HEK293 (cell line): Measurements from ENCODE around the gene MTHFD1.

Experiments
- CTCF ChIA-PET: fragments of 350-600 bp; formaldehyde crosslinking; extraction: SDS; loops from one replicate; lab custom pipeline; 2021; ENCODE audit warnings: antibody characterized with exemption; lab: Yijun Ruan, JAX
- POLR2A ChIA-PET: fragments of 300-600 bp; formaldehyde crosslinking; extraction: SDS; loops from one replicate; lab custom pipeline; 2020; ENCODE audit warnings: antibody characterized with exemption, inconsistent platforms; lab: Yijun Ruan, JAX
- H3K27ac ChIP-seq: fragments of 200-500 bp; sonication (Bioruptor generic); 2 replicates; pipeline ENCODE4 v1.5.1; 2014; ENCODE audit warnings: low read depth, low read length, control low read depth, inconsistent platforms; ENCODE audit errors: extremely low read depth
- H3K36me3 ChIP-seq, 2 experiments: fragments of 200-500 bp in 1 of 2; sonication (Bioruptor generic) in 1 of 2; 1 replicate in 1 of 2; 2 replicates in 1 of 2; pipeline ENCODE4 v1.5.1; 2014 to 2017; ENCODE audit warnings: inconsistent platforms in 2 of 2, low read length in 2 of 2; ENCODE audit not compliant: control insufficient read depth in 2 of 2, insufficient read depth in 1 of 2
- H3K4me1 ChIP-seq: fragments of 200-500 bp; sonication (Bioruptor generic); 2 replicates; pipeline ENCODE4 v1.5.1; 2014; ENCODE audit warnings: mild to moderate bottlenecking, low read length, inconsistent platforms; ENCODE audit not compliant: control insufficient read depth, insufficient read depth
- H3K4me3 ChIP-seq: 2 replicates; pipeline ENCODE4 v1.5.1; 2011; ENCODE audit warnings: low read depth, mild to moderate bottlenecking, control low read depth, low read length, moderate library complexity
- H3K9me3 ChIP-seq: fragments of 200-500 bp; sonication (Bioruptor generic); 2 replicates; pipeline ENCODE4 v1.5.1; 2014; ENCODE audit warnings: low read depth, low read length, inconsistent platforms; ENCODE audit not compliant: control insufficient read depth, insufficient read depth
- GLI2 ChIP-seq: fragments of 450-650 bp; formaldehyde crosslinking; IDR thresholded peaks from 2 replicates; pipeline ENCODE4; 2017; ENCODE audit warnings: missing biosample characterization, missing genetic modification characterization, low read depth, borderline replicate concordance
- KLF1 ChIP-seq: fragments of 450-650 bp; formaldehyde crosslinking; IDR thresholded peaks from 2 replicates; pipeline ENCODE4 v1.5.1; 2016; ENCODE audit warnings: missing biosample characterization, missing genetic modification characterization
- ZNF341 ChIP-seq: fragments of 450-650 bp; formaldehyde crosslinking; IDR thresholded peaks from 2 replicates; pipeline ENCODE4; 2016; ENCODE audit warnings: low read depth, missing biosample characterization, missing genetic modification characterization
- ZNF585B ChIP-seq: fragments of 450-650 bp; formaldehyde crosslinking; IDR thresholded peaks from 2 replicates; pipeline ENCODE4 v1.5.1; 2016; ENCODE audit warnings: missing biosample characterization, missing genetic modification characterization
- TF ChIP-seq, protein P1 (sequence below): fragments of 450-650 bp; formaldehyde crosslinking; IDR thresholded peaks from 2 replicates; pipeline ENCODE4 v1.5.1; 2017; ENCODE audit warnings: missing biosample characterization, missing genetic modification characterization

The MTHFD1 gene

DNA sequence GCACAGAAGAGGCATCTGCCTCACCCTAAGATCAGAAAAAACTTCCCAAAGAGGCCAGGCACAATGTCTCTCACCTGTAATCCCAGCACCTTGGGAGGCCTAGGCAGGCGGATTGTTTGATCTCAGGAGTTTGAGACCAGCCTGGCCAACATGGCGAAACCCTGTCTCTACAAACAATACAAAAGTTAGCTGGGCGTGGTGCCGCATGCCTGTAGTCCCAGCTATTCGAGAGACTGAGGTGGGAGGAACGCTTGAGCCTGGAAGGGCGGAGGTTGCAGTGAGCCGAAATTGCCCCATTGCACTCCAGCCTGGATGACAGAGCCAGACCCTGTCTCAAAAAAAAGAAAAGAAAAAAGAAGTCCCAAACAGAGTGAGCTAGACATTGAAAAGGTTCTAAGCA, 120.9 kb downstream of the MTHFD1 start:
- Histone ChIP-seq H3K4me3 (no peak overlapping the region), H3K27ac (no peak overlapping the region), H3K36me3 (no peaks in the 10 kb centered on the region; a peak in 1 of 3 replicates), H3K9me3 (no peaks in the 10 kb centered on the region), H3K4me1 (peaks cover 9% of the 10 kb centered on the region)
- ChIA-PET CTCF (interaction anchor here (0.7 to 2.9 kb wide), 4 partner anchors 12 to 379 kb away, joined by 3 to 29 read pairs (median 4); no protein-coding TSS in a partner anchor), POLR2A (interaction anchor here (0.6 to 0.9 kb wide), 2 partner anchors 13 to 190 kb away, joined by 3 to 4 read pairs; no protein-coding TSS in a partner anchor)
- no peak for TF ChIP-seq GLI2 (tag by site-specific recombination)
- TF ChIP-seq KLF1 (tag by site-specific recombination) = peak; percentile 42; the same call in 1 of the 2 replicates
- peak; percentile 89 for TF ChIP-seq ZNF341 (tag by site-specific recombination)
- TF ChIP-seq, protein P1, sequence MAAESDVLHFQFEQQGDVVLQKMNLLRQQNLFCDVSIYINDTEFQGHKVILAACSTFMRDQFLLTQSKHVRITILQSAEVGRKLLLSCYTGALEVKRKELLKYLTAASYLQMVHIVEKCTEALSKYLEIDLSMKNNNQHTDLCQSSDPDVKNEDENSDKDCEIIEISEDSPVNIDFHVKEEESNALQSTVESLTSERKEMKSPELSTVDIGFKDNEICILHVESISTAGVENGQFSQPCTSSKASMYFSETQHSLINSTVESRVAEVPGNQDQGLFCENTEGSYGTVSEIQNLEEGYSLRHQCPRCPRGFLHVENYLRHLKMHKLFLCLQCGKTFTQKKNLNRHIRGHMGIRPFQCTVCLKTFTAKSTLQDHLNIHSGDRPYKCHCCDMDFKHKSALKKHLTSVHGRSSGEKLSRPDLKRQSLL (tag by site-specific recombination) = peak; percentile 54; the same call in 1 of the 2 replicates
- no peak for TF ChIP-seq ZNF585B (tag by site-specific recombination)
